Peyer's patch (tissue), 4 donors: ENCODE measurements around the gene CDHR5. TPM values are rescaled to one million over a fixed set of nuclear protein-coding genes. Genes with fewer than 3 reads are reported as not detected.

Experiments used
- DNase-seq, 3 donors: peaks; one replicate each; pipeline ENCODE4 v3.0.0-alpha.2; 2017 to 2019
- H3K27ac ChIP-seq, 4 donors: fragments of 200-600 bp; sonication (generic); one replicate each; pipeline ENCODE4 v1.5.1; 2016 to 2019
- H3K27me3 ChIP-seq, 2 donors: fragments of 200-600 bp; sonication (generic); one replicate each; pipeline ENCODE4 v1.5.1; 2019
- H3K36me3 ChIP-seq, 3 donors: fragments of 200-600 bp; sonication (generic); one replicate each; pipeline ENCODE4 v1.5.1; 2016 to 2019
- H3K4me1 ChIP-seq, 4 donors: fragments of 200-600 bp; sonication (generic); one replicate each; pipeline ENCODE4 v1.5.1; 2016 to 2019
- H3K4me3 ChIP-seq, 4 donors: fragments of 200-600 bp; sonication (generic); 1 replicate in 3 of 4; 2 replicates in 1 of 4; pipeline ENCODE4 v1.5.1; 2016 to 2019; ENCODE audit warnings: mild to moderate bottlenecking in 1 of 4
- H3K9me3 ChIP-seq, 4 donors: fragments of 200-600 bp; sonication (generic); one replicate each; pipeline ENCODE4 v1.5.1; 2016 to 2019; ENCODE audit warnings: mild to moderate bottlenecking in 1 of 4
- CTCF ChIP-seq, 6 experiments: fragments of 450-650 bp in 4 of 6; fragments of 200-600 bp in 2 of 6; sonication (generic) in 1 of 6; IDR thresholded peaks; one replicate each; pipeline ENCODE4 v1.5.1; 2017 to 2019; ENCODE audit warnings: antibody characterized with exemption in 6 of 6, mild to moderate bottlenecking in 3 of 6, moderate library complexity in 1 of 6
- POLR2A ChIP-seq, 2 donors: fragments of 450-650 bp; IDR thresholded peaks; one replicate each; pipeline ENCODE4 v1.5.1; 2017; ENCODE audit warnings: antibody characterized with exemption in 2 of 2, mild to moderate bottlenecking in 2 of 2, moderate library complexity in 2 of 2
- total RNA-seq, 4 donors: library from RNA; depleted of rRNA; stranded (reverse); fragments of >200 nt; gene quantifications; one replicate each; pipeline ENCODE4 v1.1.0, GENCODE V29; 2016

Gene CDHR5
- total RNA-seq, 4 donors from 2014 or later = 77.6 to 1,696 (median 1,274) TPM

- Histone ChIP-seq H3K36me3 (peaks cover 0 to 99% (median 0%) of the 10 kb centered on the region in 3 donors), H3K9me3 (no peaks in the 10 kb centered on the region), H3K27me3 (no peaks in the 10 kb centered on the region), H3K4me1 (no peaks in the 10 kb centered on the region), H3K27ac (no peak overlapping the region), H3K4me3 (no peak overlapping the region)
- TF ChIP-seq POLR2A (IDR thresholded peaks at IDR 0.05) (no peak), CTCF (IDR thresholded peaks at IDR 0.05) (no peak)
- DNase-seq = no peak
Measured at GRCh38 chr11:597166-597725, 27.5 kb downstream of the CDHR5 start.

GRCh38 chr11:596374-596773 lies 28.4 kb downstream of the CDHR5 start:
- Histone ChIP-seq H3K27ac (no peak overlapping the region), H3K27me3 (no peaks in the 10 kb centered on the region), H3K36me3 (peaks cover 0 to 97% (median 0%) of the 10 kb centered on the region in 3 donors), H3K4me3 (no peak overlapping the region), H3K4me1 (no peaks in the 10 kb centered on the region), H3K9me3 (no peaks in the 10 kb centered on the region)
- DNase-seq = no peak
- TF ChIP-seq CTCF (IDR thresholded peaks at IDR 0.05) (no peak), POLR2A (IDR thresholded peaks at IDR 0.05) (no peak)

- Histone ChIP-seq H3K27me3 (no peaks in the 10 kb centered on the region), H3K4me1 (no peaks in the 10 kb centered on the region), H3K36me3 (peaks cover 0 to 97% (median 0%) of the 10 kb centered on the region in 3 donors), H3K4me3 (no peak overlapping the region), H3K9me3 (no peaks in the 10 kb centered on the region), H3K27ac (no peak overlapping the region)
- DNase-seq = no peak
- TF ChIP-seq CTCF (IDR thresholded peaks at IDR 0.05) = no peak
- no peak for TF ChIP-seq POLR2A (IDR thresholded peaks at IDR 0.05)
Measured at GRCh38 chr11:595400-595799, 29.4 kb downstream of the CDHR5 start.

- DNase-seq = no peak
- Histone ChIP-seq H3K27ac (no peak overlapping the region), H3K27me3 (no peaks in the 10 kb centered on the region), H3K9me3 (no peaks in the 10 kb centered on the region), H3K4me1 (peaks cover 0 to 4% (median 0%) of the 10 kb centered on the region in 4 donors), H3K4me3 (no peak overlapping the region), H3K36me3 (peaks cover 0 to 97% (median 0%) of the 10 kb centered on the region in 3 donors)
- TF ChIP-seq POLR2A (IDR thresholded peaks at IDR 0.05) = no peak
- no peak for TF ChIP-seq CTCF (IDR thresholded peaks at IDR 0.05)
Measured at GRCh38 chr11:593347-593746, 31.4 kb downstream of the CDHR5 start.

GRCh38 chr11:592918-593317 lies 31.8 kb downstream of the CDHR5 start:
- Histone ChIP-seq H3K4me1 (peaks cover 0 to 8% (median 0%) of the 10 kb centered on the region in 4 donors), H3K27ac (no peak overlapping the region), H3K36me3 (peaks cover 0 to 97% (median 0%) of the 10 kb centered on the region in 3 donors), H3K27me3 (no peaks in the 10 kb centered on the region), H3K9me3 (no peaks in the 10 kb centered on the region), H3K4me3 (no peak overlapping the region)
- TF ChIP-seq POLR2A (IDR thresholded peaks at IDR 0.05) = no peak
- no peak for TF ChIP-seq CTCF (IDR thresholded peaks at IDR 0.05)
- no peak for DNase-seq
